ENCODE data around the gene AATK.
"Not testable (repeated sequence)": the region's sequence is repeated elsewhere in the genome, so short reads cannot be mapped to it uniquely, and the experiment has no call there.

The AATK gene

DNA sequence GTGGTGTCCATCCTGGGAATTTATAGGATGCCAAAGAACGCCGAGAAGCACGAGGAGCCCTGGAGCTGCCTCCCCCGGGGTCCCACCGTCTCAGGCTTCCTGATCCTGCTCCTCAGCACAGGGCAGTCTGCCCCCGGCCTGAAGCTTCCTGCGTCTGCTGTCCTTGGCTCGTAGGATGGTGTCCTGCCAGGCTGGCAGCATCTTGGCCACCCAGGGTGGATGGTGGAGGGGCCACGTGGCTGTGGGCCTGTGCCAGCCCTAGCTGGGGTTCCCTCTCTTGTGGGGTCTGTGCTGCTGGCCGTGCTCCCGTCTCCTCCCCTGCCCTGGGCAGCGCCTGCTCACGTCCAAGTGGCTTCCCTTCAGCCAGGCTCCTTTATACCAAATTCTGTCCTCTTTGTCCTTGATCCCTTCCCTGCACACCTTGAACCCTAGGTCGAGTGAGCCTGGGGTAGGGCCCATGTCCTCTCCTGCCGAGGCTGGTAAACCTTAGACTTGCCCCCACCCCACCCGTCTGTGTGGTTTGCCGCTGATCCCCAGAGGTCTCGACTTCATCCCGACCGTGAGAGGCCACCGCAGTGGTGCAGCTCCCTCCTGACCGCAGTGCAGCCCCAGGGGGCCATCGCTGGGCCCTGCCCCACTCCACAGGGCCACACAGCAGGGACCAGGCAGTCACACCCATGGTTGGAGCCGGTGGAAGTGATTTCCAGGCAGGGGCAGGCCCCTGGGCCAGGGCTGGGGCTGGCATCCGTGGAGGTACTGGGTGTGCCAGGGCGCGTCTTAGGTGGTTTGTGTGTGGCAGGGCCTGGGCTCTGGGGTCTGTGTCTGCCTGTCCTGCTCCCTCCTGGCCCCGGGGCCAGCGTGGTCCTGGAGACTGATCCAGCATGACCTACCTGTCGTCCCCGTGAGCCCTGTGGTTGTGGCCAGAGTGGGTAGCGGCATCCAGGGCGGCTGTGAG is 84.5 kb downstream of the AATK start:
- Histone ChIP-seq H3K9ac (ENCODE audit: insufficient read length, low read depth) (no peak overlapping the region), H3K27me3 (ENCODE audit: insufficient read depth, insufficient read length) (no peaks in the 10 kb centered on the region), H3K4me3 (ENCODE audit: insufficient read length, low read depth) (no peak overlapping the region), H3K4me1 (ENCODE audit: insufficient read depth, insufficient read length) (peaks cover 12% of the 10 kb centered on the region), H3K9me3 (ENCODE audit: insufficient read depth, low read length) (no peaks in the 10 kb centered on the region), H3K36me3 (ENCODE audit: insufficient read depth, insufficient read length, low read length) (peaks cover 65% of the 10 kb centered on the region)
- no peak for DNase-seq (ENCODE audit: low read depth, low spot score)
- TF ChIP-seq YY1 (IDR thresholded peaks at IDR 0.05; ENCODE audit: insufficient read depth, insufficient read length) (no peak), SUZ12 (IDR thresholded peaks at IDR 0.05; ENCODE audit: extremely low read depth, insufficient read depth, insufficient read length) (no peak)

- H3K9ac ChIP-seq (ENCODE audit: insufficient read length, low read depth) = no peak overlapping the region
- DNase-seq (ENCODE audit: low read depth, low spot score) = no peak
- no peaks in the 10 kb centered on the region for H3K27me3 ChIP-seq (ENCODE audit: insufficient read depth, insufficient read length)
- peaks cover 13% of the 10 kb centered on the region for H3K4me1 ChIP-seq (ENCODE audit: insufficient read depth, insufficient read length)
- TF ChIP-seq SUZ12 (IDR thresholded peaks at IDR 0.05; ENCODE audit: extremely low read depth, insufficient read depth, insufficient read length) = no peak
- TF ChIP-seq YY1 (IDR thresholded peaks at IDR 0.05; ENCODE audit: insufficient read depth, insufficient read length) = no peak
- TF ChIP-seq ZNF274 (IDR thresholded peaks at IDR 0.05; ENCODE audit: low read depth, low read length) = no peak
- H3K9me3 ChIP-seq (ENCODE audit: insufficient read depth, low read length) = no peaks in the 10 kb centered on the region
- H3K36me3 ChIP-seq (ENCODE audit: insufficient read depth, insufficient read length, low read length) = peaks cover 55% of the 10 kb centered on the region
- no peak overlapping the region for H3K4me3 ChIP-seq (ENCODE audit: insufficient read length, low read depth)
Observed at GRCh38 chr17:81080019-81080418, 86.0 kb downstream of the AATK start.

DNA sequence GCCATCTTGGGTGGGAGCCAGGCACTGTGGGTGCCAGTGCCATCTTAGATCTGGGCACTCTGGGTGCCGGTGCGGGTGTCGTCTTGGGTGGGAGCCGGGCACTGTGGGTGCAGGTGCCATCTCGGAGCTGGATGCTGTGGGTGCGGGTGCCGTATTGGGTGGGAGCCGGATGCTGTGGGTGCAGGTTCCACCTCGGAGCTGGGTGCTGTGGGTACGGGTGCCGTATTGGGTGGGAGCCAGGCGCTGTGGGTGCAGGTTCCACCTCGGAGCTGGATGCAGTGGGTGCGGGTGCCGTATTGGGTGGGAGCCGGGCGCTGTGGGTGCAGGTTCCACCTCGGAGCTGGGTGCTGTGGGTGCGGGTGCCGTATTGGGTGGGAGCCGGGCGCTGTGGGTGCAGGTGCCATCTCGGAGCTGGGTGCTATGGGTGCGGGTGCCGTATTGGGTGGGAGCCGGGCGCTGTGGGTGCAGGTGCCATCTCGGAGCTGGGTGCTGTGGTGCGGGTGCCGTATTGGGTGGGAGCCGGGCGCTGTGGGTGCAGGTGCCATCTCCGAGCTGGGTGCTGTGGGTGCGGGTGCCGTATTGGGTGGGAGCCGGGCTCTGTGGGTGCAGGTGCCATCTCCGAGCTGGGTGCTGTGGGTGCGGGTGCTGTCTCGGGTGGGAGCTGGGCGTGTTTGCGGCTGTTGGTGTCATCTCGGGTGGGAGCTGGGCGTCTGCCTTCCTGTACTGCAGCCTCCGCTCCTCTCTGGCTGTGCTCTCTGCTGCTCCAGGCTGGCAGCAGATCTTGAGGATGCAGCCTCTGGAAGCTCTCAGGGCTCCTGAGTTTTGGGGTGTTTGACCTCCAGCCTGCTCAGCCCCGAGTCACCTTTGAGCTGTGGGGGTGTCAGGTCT is 87.8 kb downstream of the AATK start:
- H3K4me3 ChIP-seq (ENCODE audit: insufficient read length, low read depth); DNase-seq (ENCODE audit: low read depth, low spot score); H3K9me3 ChIP-seq (ENCODE audit: insufficient read depth, low read length); H3K27me3 ChIP-seq (ENCODE audit: insufficient read depth, insufficient read length); H3K9ac ChIP-seq (ENCODE audit: insufficient read length, low read depth): not testable (repeated sequence)
- peaks cover 19% of the 10 kb centered on the region for H3K4me1 ChIP-seq (ENCODE audit: insufficient read depth, insufficient read length)
- peaks cover 62% of the 10 kb centered on the region for H3K36me3 ChIP-seq (ENCODE audit: insufficient read depth, insufficient read length, low read length)

DNA sequence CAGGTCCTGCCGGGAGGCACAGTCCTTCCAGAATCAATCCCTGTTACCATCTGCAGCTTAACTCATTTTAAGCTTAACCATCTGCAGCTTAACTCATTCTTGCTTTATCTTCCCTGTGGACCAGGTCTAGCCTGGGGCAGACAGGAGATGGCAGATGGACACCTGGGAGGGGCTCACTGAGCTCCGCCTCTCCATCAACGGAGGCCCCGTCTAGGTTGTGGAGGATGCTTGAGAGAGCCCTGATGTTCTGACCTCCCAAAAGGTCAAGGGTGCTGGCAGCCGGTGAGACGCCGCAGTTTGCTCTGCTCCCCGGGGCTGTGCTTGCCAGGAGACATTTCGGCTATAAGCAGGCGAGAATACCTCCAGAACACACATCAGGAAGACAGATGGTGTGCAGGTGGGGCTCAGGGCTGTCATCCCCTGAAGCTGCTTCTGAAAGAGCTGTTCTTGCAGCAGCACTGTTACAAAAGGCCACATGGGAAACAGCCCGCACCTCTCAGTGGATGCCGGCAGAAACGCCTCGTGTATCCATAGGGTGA is 89.8 kb downstream of the AATK start:
- H3K4me3 ChIP-seq (ENCODE audit: insufficient read length, low read depth) = no peak overlapping the region
- no peak for DNase-seq (ENCODE audit: low read depth, low spot score)
- H3K27me3 ChIP-seq (ENCODE audit: insufficient read depth, insufficient read length) = no peaks in the 10 kb centered on the region
- H3K36me3 ChIP-seq (ENCODE audit: insufficient read depth, insufficient read length, low read length) = peaks cover 68% of the 10 kb centered on the region
- no peak for TF ChIP-seq ZNF274 (IDR thresholded peaks at IDR 0.05; ENCODE audit: low read depth, low read length)
- H3K9me3 ChIP-seq (ENCODE audit: insufficient read depth, low read length) = no peaks in the 10 kb centered on the region
- H3K9ac ChIP-seq (ENCODE audit: insufficient read length, low read depth) = no peak overlapping the region
- H3K4me1 ChIP-seq (ENCODE audit: insufficient read depth, insufficient read length) = peaks cover 13% of the 10 kb centered on the region

- no peaks in the 10 kb centered on the region for H3K27me3 ChIP-seq (ENCODE audit: insufficient read depth, insufficient read length)
- no peak for DNase-seq (ENCODE audit: low read depth, low spot score)
- no peaks in the 10 kb centered on the region for H3K9me3 ChIP-seq (ENCODE audit: insufficient read depth, low read length)
- H3K4me1 ChIP-seq (ENCODE audit: insufficient read depth, insufficient read length) = peaks cover 13% of the 10 kb centered on the region
- H3K9ac ChIP-seq (ENCODE audit: insufficient read length, low read depth) = peak overlapping the region; percentile 11
- H3K4me3 ChIP-seq (ENCODE audit: insufficient read length, low read depth) = no peak overlapping the region
- no peak for TF ChIP-seq ZNF274 (IDR thresholded peaks at IDR 0.05; ENCODE audit: low read depth, low read length)
- peaks cover 69% of the 10 kb centered on the region for H3K36me3 ChIP-seq (ENCODE audit: insufficient read depth, insufficient read length, low read length)
Observed at GRCh38 chr17:81075307-81075706, 90.7 kb downstream of the AATK start.

GRCh38 chr17:81074875-81075274 is 91.1 kb downstream of the AATK start:
- Histone ChIP-seq H3K4me1 (ENCODE audit: insufficient read depth, insufficient read length) (peaks cover 13% of the 10 kb centered on the region), H3K4me3 (ENCODE audit: insufficient read length, low read depth) (no peak overlapping the region), H3K9ac (ENCODE audit: insufficient read length, low read depth) (peak overlapping the region; percentile 11), H3K36me3 (ENCODE audit: insufficient read depth, insufficient read length, low read length) (peaks cover 68% of the 10 kb centered on the region), H3K27me3 (ENCODE audit: insufficient read depth, insufficient read length) (no peaks in the 10 kb centered on the region), H3K9me3 (ENCODE audit: insufficient read depth, low read length) (no peaks in the 10 kb centered on the region)
- TF ChIP-seq YY1 (IDR thresholded peaks at IDR 0.05; ENCODE audit: insufficient read depth, insufficient read length) (no peak), ZNF274 (IDR thresholded peaks at IDR 0.05; ENCODE audit: low read depth, low read length) (no peak), SUZ12 (IDR thresholded peaks at IDR 0.05; ENCODE audit: extremely low read depth, insufficient read depth, insufficient read length) (no peak)
- DNase-seq (ENCODE audit: low read depth, low spot score) = no peak

All from NT2/D1 (cell line).